ENCODE data around the gene LTBR. TPM values are rescaled to one million over a fixed set of nuclear protein-coding genes. Genes with fewer than 3 reads are reported as not detected.

LTBR gene
- total RNA-seq, 1 donor: 121 TPM

DNA sequence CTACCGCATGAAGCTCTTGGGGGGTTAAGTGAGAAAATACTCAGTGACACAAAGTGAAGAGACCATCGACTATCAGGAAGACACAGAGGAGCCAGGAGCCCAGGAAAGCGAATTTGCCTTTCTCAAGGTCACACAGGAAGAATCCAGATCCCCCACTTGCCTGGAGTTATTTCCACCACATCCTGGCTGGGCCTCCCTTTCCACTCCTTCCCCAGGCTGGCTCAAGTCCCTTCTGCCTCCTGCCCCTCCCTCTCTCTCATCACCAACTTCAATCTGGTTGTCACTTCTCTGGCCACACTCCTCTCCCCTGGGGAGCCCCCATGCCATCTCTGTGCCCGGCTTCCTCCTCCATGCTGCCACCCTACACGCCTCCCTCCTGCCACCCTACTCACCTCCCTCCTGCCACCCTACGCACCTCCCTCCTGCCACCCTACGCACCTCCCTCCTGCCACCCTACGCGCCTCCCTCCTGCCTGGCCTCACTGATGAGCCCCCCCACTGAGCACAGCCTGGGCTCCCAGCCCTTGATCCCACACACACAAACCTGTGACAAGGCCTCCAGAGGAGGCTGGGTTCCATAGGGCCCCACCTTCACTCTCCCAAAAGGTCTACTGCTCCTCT lies 14.9 kb upstream of the LTBR start:
- no peaks in the 10 kb centered on the region for H3K9me3 ChIP-seq (ENCODE audit: low read depth, low read length)
- no peaks in the 10 kb centered on the region for H4K20me1 ChIP-seq (ENCODE audit: insufficient read depth, low read length)
- H3K4me2 ChIP-seq (ENCODE audit: insufficient read depth, low read length): no peak overlapping the region
- peak; percentile 32 for DNase-seq (ENCODE audit: insufficient read length, low spot score, missing footprints)
- H3K79me2 ChIP-seq (ENCODE audit: insufficient read depth, low read length): no peaks in the 10 kb centered on the region
- no peak for TF ChIP-seq CTCF (IDR thresholded peaks at IDR 0.05; ENCODE audit: extremely low read depth, low read depth, low read length)
- no peak overlapping the region for H2AFZ ChIP-seq (ENCODE audit: low read length)
- H3K36me3 ChIP-seq (ENCODE audit: insufficient read depth, low read length): no peaks in the 10 kb centered on the region
- H3K27me3 ChIP-seq (ENCODE audit: insufficient read depth, low read length): no peaks in the 10 kb centered on the region
- H3K27ac ChIP-seq (ENCODE audit: low read depth, low read length): no peak overlapping the region
- H3K4me1 ChIP-seq (ENCODE audit: insufficient read depth, low read length): peaks cover 24% of the 10 kb centered on the region
- H3K4me3 ChIP-seq (ENCODE audit: insufficient read depth, low read length): no peak overlapping the region

GRCh38 chr12:6369916-6370575 lies 13.9 kb upstream of the LTBR start:
- Histone ChIP-seq H3K9me3 (ENCODE audit: low read depth, low read length) (no peaks in the 10 kb centered on the region), H3K27ac (ENCODE audit: low read depth, low read length) (no peak overlapping the region), H3K4me3 (ENCODE audit: insufficient read depth, low read length) (no peak overlapping the region), H3K4me1 (ENCODE audit: insufficient read depth, low read length) (peaks cover 24% of the 10 kb centered on the region), H3K36me3 (ENCODE audit: insufficient read depth, low read length) (no peaks in the 10 kb centered on the region), H4K20me1 (ENCODE audit: insufficient read depth, low read length) (no peaks in the 10 kb centered on the region), H2AFZ (ENCODE audit: low read length) (no peak overlapping the region), H3K27me3 (ENCODE audit: insufficient read depth, low read length) (no peaks in the 10 kb centered on the region), H3K4me2 (ENCODE audit: insufficient read depth, low read length) (no peak overlapping the region), H3K79me2 (ENCODE audit: insufficient read depth, low read length) (no peaks in the 10 kb centered on the region)
- TF ChIP-seq CTCF (IDR thresholded peaks at IDR 0.05; ENCODE audit: extremely low read depth, low read depth, low read length): no peak
- DNase-seq (ENCODE audit: insufficient read length, low spot score, missing footprints): peak; percentile 41

DNA sequence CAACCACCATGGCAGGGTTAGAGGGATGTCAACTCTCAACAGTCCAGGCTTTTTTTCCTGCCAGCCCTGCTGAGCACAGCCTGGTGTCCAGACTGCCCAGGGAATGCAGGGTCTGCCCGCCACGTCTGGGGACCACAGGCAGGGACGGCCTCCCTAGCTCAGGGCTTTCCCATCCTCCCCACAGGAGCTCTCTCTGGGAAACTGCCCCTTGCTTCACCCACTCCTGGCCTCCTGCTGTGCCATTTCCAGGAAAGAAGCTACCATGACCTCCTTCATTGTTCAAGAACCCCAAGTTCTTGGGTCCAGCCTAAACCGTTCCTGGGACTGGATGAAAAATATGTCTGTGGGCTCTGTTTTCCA lies 13.4 kb upstream of the LTBR start:
- H3K27me3 ChIP-seq (ENCODE audit: insufficient read depth, low read length): no peaks in the 10 kb centered on the region
- peak; percentile 86 for DNase-seq (ENCODE audit: insufficient read length, low spot score, missing footprints)
- H3K79me2 ChIP-seq (ENCODE audit: insufficient read depth, low read length): no peaks in the 10 kb centered on the region
- no peak for TF ChIP-seq CTCF (IDR thresholded peaks at IDR 0.05; ENCODE audit: extremely low read depth, low read depth, low read length)
- H3K27ac ChIP-seq (ENCODE audit: low read depth, low read length): no peak overlapping the region
- H3K4me2 ChIP-seq (ENCODE audit: insufficient read depth, low read length): no peak overlapping the region
- H3K36me3 ChIP-seq (ENCODE audit: insufficient read depth, low read length): no peaks in the 10 kb centered on the region
- no peaks in the 10 kb centered on the region for H4K20me1 ChIP-seq (ENCODE audit: insufficient read depth, low read length)
- H3K4me3 ChIP-seq (ENCODE audit: insufficient read depth, low read length): no peak overlapping the region
- H3K4me1 ChIP-seq (ENCODE audit: insufficient read depth, low read length): peaks cover 24% of the 10 kb centered on the region
- no peaks in the 10 kb centered on the region for H3K9me3 ChIP-seq (ENCODE audit: low read depth, low read length)
- H2AFZ ChIP-seq (ENCODE audit: low read length): no peak overlapping the region

- H3K27ac ChIP-seq (ENCODE audit: low read depth, low read length): no peak overlapping the region
- H2AFZ ChIP-seq (ENCODE audit: low read length): peak overlapping the region; percentile 50
- TF ChIP-seq CTCF (IDR thresholded peaks at IDR 0.05; ENCODE audit: extremely low read depth, low read depth, low read length): peak; percentile 41
- peaks cover 27% of the 10 kb centered on the region for H3K4me1 ChIP-seq (ENCODE audit: insufficient read depth, low read length)
- no peaks in the 10 kb centered on the region for H3K9me3 ChIP-seq (ENCODE audit: low read depth, low read length)
- H3K79me2 ChIP-seq (ENCODE audit: insufficient read depth, low read length): no peaks in the 10 kb centered on the region
- no peaks in the 10 kb centered on the region for H3K36me3 ChIP-seq (ENCODE audit: insufficient read depth, low read length)
- peak; percentile 84 for DNase-seq (ENCODE audit: insufficient read length, low spot score, missing footprints)
- H3K4me2 ChIP-seq (ENCODE audit: insufficient read depth, low read length): no peak overlapping the region
- no peaks in the 10 kb centered on the region for H3K27me3 ChIP-seq (ENCODE audit: insufficient read depth, low read length)
- no peaks in the 10 kb centered on the region for H4K20me1 ChIP-seq (ENCODE audit: insufficient read depth, low read length)
- H3K4me3 ChIP-seq (ENCODE audit: insufficient read depth, low read length): no peak overlapping the region
Measured at GRCh38 chr12:6370994-6371754, 12.8 kb upstream of the LTBR start.
